Breast epithelium (tissue), 4 donors: ENCODE measurements around the gene STAT3. TPM values are rescaled to one million over a fixed set of nuclear protein-coding genes. Genes with fewer than 3 reads are reported as not detected.
"Not testable (repeated sequence)": the region's sequence is repeated elsewhere in the genome, so short reads cannot be mapped to it uniquely, and the experiment has no call there.

Experiments
- DNase-seq, 2 donors: peaks; one replicate each; pipeline ENCODE4 v3.0.0-alpha.2; 2019; ENCODE audit warnings: low spot score in 2 of 2
- H3K27ac ChIP-seq, 2 donors: fragments of 200-600 bp; sonication (generic) in 1 of 2; one replicate each; pipeline ENCODE4 v1.5.1; 2016 to 2019; ENCODE audit warnings: mild to moderate bottlenecking in 1 of 2
- H3K27me3 ChIP-seq, 2 donors: fragments of 200-600 bp; sonication (generic) in 1 of 2; one replicate each; pipeline versions ENCODE4 v1.5.1 to v1.6.0; 2017 to 2019; ENCODE audit warnings: control low read depth in 1 of 2, mild to moderate bottlenecking in 1 of 2
- H3K36me3 ChIP-seq: fragments of 200-600 bp; one replicate; pipeline ENCODE4 v1.5.1; 2019
- H3K4me1 ChIP-seq, 2 donors: fragments of 200-600 bp; sonication (generic); one replicate each; pipeline ENCODE4 v1.5.1; 2016 to 2019; ENCODE audit warnings: control low read depth in 1 of 2
- H3K4me3 ChIP-seq, 3 donors: fragments of 200-600 bp; sonication (generic); 1 replicate in 2 of 3; 2 replicates in 1 of 3; pipeline ENCODE4 v1.5.1; 2016 to 2019; ENCODE audit warnings: mild to moderate bottlenecking in 3 of 3, moderate library complexity in 2 of 3
- H3K9me3 ChIP-seq, 2 donors: fragments of 200-600 bp; sonication (generic) in 1 of 2; one replicate each; pipeline ENCODE4 v1.5.1; 2016 to 2019; ENCODE audit warnings: control low read depth in 1 of 2
- POLR2A ChIP-seq: fragments of 450-650 bp; IDR thresholded peaks from one replicate; pipeline ENCODE4 v1.6.1; 2016; ENCODE audit warnings: antibody characterized with exemption, mild to moderate bottlenecking, moderate library complexity
- POLR2AphosphoS5 ChIP-seq, 3 donors: sonication (generic); formaldehyde crosslinking; IDR thresholded peaks; one replicate each; pipeline ENCODE4 v1.6.1; 2017; ENCODE audit warnings: antibody characterized with exemption in 3 of 3
- intact Hi-C: fragments of 100-400 bp; cut with DNase I; formaldehyde crosslinking; loops from one replicate; pipeline ENCODE4 v1.15.1; 2023; ENCODE audit warnings: low total_unique reads
- total RNA-seq, 3 donors: library from RNA; depleted of rRNA; stranded (reverse); fragments of >200 nt; gene quantifications; one replicate each; pipeline ENCODE4 v1.1.0, GENCODE V29; 2016
- TF ChIP-seq, protein P1 (sequence below), 3 donors: fragments of 450-650 bp; IDR thresholded peaks; one replicate each; pipeline ENCODE4 v1.5.1; 2016 to 2017; ENCODE audit warnings: antibody characterized with exemption in 3 of 3, mild to moderate bottlenecking in 3 of 3, moderate library complexity in 3 of 3

Gene STAT3
- total RNA-seq, 3 donors from 2014 or later: 193 to 322 (median 238) TPM

DNA sequence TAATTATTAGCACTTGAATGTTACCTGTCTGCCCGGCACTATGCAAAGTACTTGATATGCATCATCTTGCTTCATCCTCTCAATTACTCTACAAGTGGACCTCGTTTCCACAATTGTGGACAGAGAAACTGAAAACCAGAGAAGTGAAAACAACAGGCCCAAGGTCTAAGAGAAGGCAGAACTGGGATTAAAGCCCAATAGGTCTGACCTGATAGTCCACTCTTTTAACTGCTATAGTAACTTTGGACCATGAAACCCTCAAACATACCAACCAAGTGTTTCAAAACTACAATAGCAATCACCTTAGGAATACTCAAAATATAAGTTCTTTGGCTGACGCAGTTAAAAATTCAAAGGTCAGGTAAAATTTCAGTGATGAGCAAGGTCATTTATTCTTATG lies 7.3 kb downstream of the STAT3 start:
- Histone ChIP-seq H3K27me3 (no peaks in the 10 kb centered on the region), H3K4me3 (no peak overlapping the region), H3K4me1 (peaks cover 0 to 6% of the 10 kb centered on the region in 2 donors), H3K36me3 (no peaks in the 10 kb centered on the region), H3K27ac (peak overlapping the region; percentile 70 to 83), H3K9me3 (no peaks in the 10 kb centered on the region)
- TF ChIP-seq POLR2AphosphoS5 (IDR thresholded peaks at IDR 0.05) (no peak), POLR2A (no peak)
- TF ChIP-seq, protein P1, sequence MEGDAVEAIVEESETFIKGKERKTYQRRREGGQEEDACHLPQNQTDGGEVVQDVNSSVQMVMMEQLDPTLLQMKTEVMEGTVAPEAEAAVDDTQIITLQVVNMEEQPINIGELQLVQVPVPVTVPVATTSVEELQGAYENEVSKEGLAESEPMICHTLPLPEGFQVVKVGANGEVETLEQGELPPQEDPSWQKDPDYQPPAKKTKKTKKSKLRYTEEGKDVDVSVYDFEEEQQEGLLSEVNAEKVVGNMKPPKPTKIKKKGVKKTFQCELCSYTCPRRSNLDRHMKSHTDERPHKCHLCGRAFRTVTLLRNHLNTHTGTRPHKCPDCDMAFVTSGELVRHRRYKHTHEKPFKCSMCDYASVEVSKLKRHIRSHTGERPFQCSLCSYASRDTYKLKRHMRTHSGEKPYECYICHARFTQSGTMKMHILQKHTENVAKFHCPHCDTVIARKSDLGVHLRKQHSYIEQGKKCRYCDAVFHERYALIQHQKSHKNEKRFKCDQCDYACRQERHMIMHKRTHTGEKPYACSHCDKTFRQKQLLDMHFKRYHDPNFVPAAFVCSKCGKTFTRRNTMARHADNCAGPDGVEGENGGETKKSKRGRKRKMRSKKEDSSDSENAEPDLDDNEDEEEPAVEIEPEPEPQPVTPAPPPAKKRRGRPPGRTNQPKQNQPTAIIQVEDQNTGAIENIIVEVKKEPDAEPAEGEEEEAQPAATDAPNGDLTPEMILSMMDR (IDR thresholded peaks at IDR 0.05): no peak
- intact Hi-C loops: no loop called here
- no peak for DNase-seq

DNA sequence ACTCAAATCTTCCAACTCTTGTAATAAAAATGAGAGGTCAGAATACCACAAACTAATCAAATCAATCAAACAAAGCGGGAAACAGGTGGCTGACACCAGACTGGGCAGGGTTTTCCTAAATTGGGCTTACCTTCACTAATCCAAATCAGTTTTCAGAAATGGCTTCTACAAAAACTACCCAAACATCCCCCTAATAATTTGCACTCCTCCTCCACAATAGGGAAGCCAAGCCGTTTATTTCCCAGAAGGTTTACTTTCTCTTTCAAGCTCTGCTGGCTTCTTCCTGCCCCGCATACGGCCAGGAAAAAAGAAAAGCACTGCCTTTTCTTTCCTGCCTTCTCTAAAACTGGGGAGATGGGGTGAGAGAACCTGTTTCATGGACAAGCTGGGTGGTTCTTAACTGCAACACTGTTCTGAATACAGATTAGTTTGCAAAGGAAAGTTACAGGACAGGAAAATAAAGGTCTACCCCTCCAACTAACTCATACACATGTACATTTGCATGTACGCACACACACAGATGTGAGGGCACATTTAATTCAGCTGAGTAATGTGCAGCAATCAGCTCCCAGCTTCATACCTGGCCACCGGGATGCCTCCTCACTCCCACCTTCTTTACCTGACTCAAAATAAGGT lies 9.2 kb downstream of the STAT3 start:
- Histone ChIP-seq H3K4me1 (peaks cover 0 to 2% of the 10 kb centered on the region in 2 donors), H3K36me3 (no peaks in the 10 kb centered on the region), H3K27me3 (no peaks in the 10 kb centered on the region), H3K9me3 (no peaks in the 10 kb centered on the region), H3K4me3 (peak overlapping the region; percentile 4 to 57 (median 34)), H3K27ac (peak overlapping the region; percentile 70 to 83)
- TF ChIP-seq POLR2A (no peak), POLR2AphosphoS5 (IDR thresholded peaks at IDR 0.05) (no peak)
- TF ChIP-seq, protein P1 (IDR thresholded peaks at IDR 0.05): no peak
- no peak for DNase-seq
- intact Hi-C loops: no loop called here

- H3K36me3 ChIP-seq: no peaks in the 10 kb centered on the region
- H3K27me3 ChIP-seq: no peaks in the 10 kb centered on the region
- no peaks in the 10 kb centered on the region for H3K9me3 ChIP-seq
- DNase-seq: no peak
- peak overlapping the region; percentile 4 to 57 (median 34) for H3K4me3 ChIP-seq
- peaks cover 0 to 4% of the 10 kb centered on the region in 2 donors for H3K4me1 ChIP-seq
- H3K27ac ChIP-seq: peak overlapping the region; percentile 70 to 83
- TF ChIP-seq POLR2AphosphoS5 (IDR thresholded peaks at IDR 0.05) (no peak), POLR2A (no peak)
- TF ChIP-seq, protein P1 (IDR thresholded peaks at IDR 0.05): no peak
- intact Hi-C loops: no loop called here
These were observed 9.8 kb downstream of the STAT3 start for GRCh38 chr17:42378359-42378958.

- H3K36me3 ChIP-seq: no peaks in the 10 kb centered on the region
- no peaks in the 10 kb centered on the region for H3K27me3 ChIP-seq
- peaks cover 0 to 4% of the 10 kb centered on the region in 2 donors for H3K4me1 ChIP-seq
- no peak for DNase-seq
- no peak overlapping the region for H3K4me3 ChIP-seq
- intact Hi-C loops: no loop called here
- no peak for TF ChIP-seq POLR2A
- no peak for TF ChIP-seq POLR2AphosphoS5 (IDR thresholded peaks at IDR 0.05)
- TF ChIP-seq, protein P1 (IDR thresholded peaks at IDR 0.05): no peak
- no peak overlapping the region for H3K27ac ChIP-seq
- H3K9me3 ChIP-seq: no peaks in the 10 kb centered on the region
These were observed 14.3 kb downstream of the STAT3 start for GRCh38 chr17:42373896-42374295.

DNA sequence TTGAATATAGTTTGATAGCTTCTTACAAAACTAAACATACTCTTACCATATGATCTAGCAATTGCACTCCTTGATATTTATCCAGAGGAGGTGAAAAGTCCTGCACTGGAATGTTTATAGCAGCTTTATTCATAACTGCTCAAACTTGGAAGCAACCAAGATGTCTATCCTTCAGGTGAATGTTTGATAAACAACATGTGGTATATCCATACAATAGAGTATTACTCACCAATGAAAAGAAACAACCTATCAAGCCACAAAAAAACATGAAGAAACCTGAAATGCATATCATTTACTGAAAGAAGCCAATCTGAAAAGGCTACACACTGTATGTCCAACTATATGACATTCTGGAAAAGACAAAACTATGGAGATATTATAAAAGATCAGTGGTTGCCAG lies 16.1 kb downstream of the STAT3 start:
- Histone ChIP-seq H3K4me3 (no peak overlapping the region), H3K27ac (no peak overlapping the region), H3K4me1 (peaks cover 4 to 5% of the 10 kb centered on the region in 2 donors), H3K36me3 (no peaks in the 10 kb centered on the region), H3K27me3 (no peaks in the 10 kb centered on the region), H3K9me3 (no peaks in the 10 kb centered on the region)
- intact Hi-C loops: no loop called here
- no peak for TF ChIP-seq POLR2A
- TF ChIP-seq POLR2AphosphoS5 (IDR thresholded peaks at IDR 0.05): no peak
- TF ChIP-seq, protein P1 (IDR thresholded peaks at IDR 0.05): no peak
- no peak for DNase-seq

- H3K27ac ChIP-seq, intact Hi-C loops, H3K36me3 ChIP-seq, H3K27me3 ChIP-seq, H3K9me3 ChIP-seq, H3K4me3 ChIP-seq, DNase-seq: not testable (repeated sequence)
- peaks cover 2 to 14% of the 10 kb centered on the region in 2 donors for H3K4me1 ChIP-seq
These were observed 19.3 kb downstream of the STAT3 start for GRCh38 chr17:42368797-42369561.

GRCh38 chr17:42368310-42368709 lies 19.9 kb downstream of the STAT3 start:
- H3K27me3 ChIP-seq, H3K27ac ChIP-seq, H3K4me3 ChIP-seq, DNase-seq, H3K36me3 ChIP-seq, intact Hi-C loops, H3K9me3 ChIP-seq: not testable (repeated sequence)
- peaks cover 0 to 14% of the 10 kb centered on the region in 2 donors for H3K4me1 ChIP-seq
